H9 (cell line): Measurements from ENCODE around the gene AHI1. TPM values are rescaled to one million over a fixed set of nuclear protein-coding genes. Genes with fewer than 3 reads are reported as not detected.

Experiments used
- DNase-seq: peaks from one replicate; pipeline ENCODE4 v3.0.0-alpha.2; 2017
- H2AFZ ChIP-seq: one replicate; pipeline ENCODE4 v1.6.1; 2013; ENCODE audit warnings: mild to moderate bottlenecking, low read length, control low read depth, moderate library complexity
- H2AK5ac ChIP-seq: 2 replicates; pipeline ENCODE4 v1.6.1; 2013; ENCODE audit warnings: low read length, control low read depth, mixed read lengths; ENCODE audit not compliant: insufficient read length
- H2BK120ac ChIP-seq: one replicate; pipeline ENCODE4 v1.6.1; 2013; ENCODE audit warnings: low read depth, mild to moderate bottlenecking, low read length, control low read depth, inconsistent platforms; ENCODE audit not compliant: poor library complexity, severe bottlenecking
- H2BK12ac ChIP-seq: 2 replicates; pipeline ENCODE4 v1.6.1; 2013; ENCODE audit warnings: low read length, control low read depth, mixed read lengths, low read depth; ENCODE audit not compliant: insufficient read length
- H2BK15ac ChIP-seq: 2 replicates; pipeline ENCODE4 v1.6.1; 2013; ENCODE audit warnings: low read depth, low read length, control low read depth
- H2BK20ac ChIP-seq: one replicate; pipeline ENCODE4 v1.6.1; 2013; ENCODE audit warnings: low read depth, mild to moderate bottlenecking, low read length, control low read depth, inconsistent platforms; ENCODE audit not compliant: poor library complexity, severe bottlenecking
- H2BK5ac ChIP-seq: 2 replicates; pipeline ENCODE4 v1.6.1; 2013; ENCODE audit warnings: low read length, control low read depth, mixed read lengths; ENCODE audit not compliant: insufficient read length
- H3K14ac ChIP-seq: 2 replicates; pipeline ENCODE4 v1.6.1; 2013; ENCODE audit warnings: low read length, control low read depth; ENCODE audit not compliant: insufficient read depth
- H3K18ac ChIP-seq: 2 replicates; pipeline ENCODE4 v1.6.1; 2013; ENCODE audit warnings: low read depth, mild to moderate bottlenecking, mixed read lengths, low read length, control low read depth; ENCODE audit not compliant: insufficient read length
- H3K23ac ChIP-seq: 2 replicates; pipeline ENCODE4 v1.6.1; 2013; ENCODE audit warnings: low read length, control low read depth, mixed read lengths, low read depth; ENCODE audit not compliant: insufficient read length
- H3K23me2 ChIP-seq: 2 replicates; pipeline ENCODE4 v1.6.1; 2013; ENCODE audit warnings: low read depth, mild to moderate bottlenecking, mixed read lengths, low read length, control low read depth; ENCODE audit not compliant: insufficient read length, poor library complexity, severe bottlenecking
- H3K27ac ChIP-seq: 2 replicates; pipeline ENCODE4 v1.5.1; 2013; ENCODE audit warnings: low read length, control low read depth, mixed read lengths, low read depth; ENCODE audit not compliant: insufficient read length
- H3K27me3 ChIP-seq: 2 replicates; pipeline ENCODE4 v1.6.1; 2013; ENCODE audit warnings: low read length, control low read depth, inconsistent platforms; ENCODE audit not compliant: insufficient read depth
- H3K4ac ChIP-seq: 2 replicates; pipeline ENCODE4 v1.6.1; 2013; ENCODE audit warnings: low read depth, mild to moderate bottlenecking, control low read depth, inconsistent platforms, low read length, moderate library complexity
- H3K4me1 ChIP-seq: 2 replicates; pipeline ENCODE4 v1.6.1; 2013; ENCODE audit warnings: low read length, control low read depth, inconsistent platforms; ENCODE audit not compliant: insufficient read depth
- H3K4me2 ChIP-seq: 2 replicates; pipeline ENCODE4 v1.6.1; 2013; ENCODE audit warnings: low read length, control low read depth, mixed read lengths; ENCODE audit not compliant: insufficient read length, insufficient read depth
- H3K56ac ChIP-seq: 2 replicates; pipeline ENCODE4 v1.6.1; 2013; ENCODE audit warnings: low read depth, mild to moderate bottlenecking, mixed read lengths, low read length, control low read depth; ENCODE audit not compliant: insufficient read length
- H3K79me1 ChIP-seq: 2 replicates; pipeline ENCODE4 v1.6.1; 2013; ENCODE audit warnings: low read depth, mild to moderate bottlenecking, moderate library complexity, low read length, control low read depth, inconsistent platforms; ENCODE audit not compliant: insufficient read depth, poor library complexity, severe bottlenecking
- H3K79me2 ChIP-seq: 2 replicates; pipeline ENCODE4 v1.6.1; 2013; ENCODE audit warnings: low read length, control low read depth, inconsistent platforms; ENCODE audit not compliant: insufficient read depth
- H3K9ac ChIP-seq: 2 replicates; pipeline ENCODE4 v1.6.1; 2013; ENCODE audit warnings: low read length, control low read depth, mixed read lengths; ENCODE audit not compliant: insufficient read length; ENCODE audit errors: extremely low read depth
- H3K9me3 ChIP-seq: one replicate; pipeline ENCODE4 v1.6.1; 2013; ENCODE audit warnings: low read depth, low read length, inconsistent platforms; ENCODE audit not compliant: control insufficient read depth
- H3T11ph ChIP-seq: one replicate; pipeline ENCODE4 v1.6.1; 2013; ENCODE audit warnings: mild to moderate bottlenecking, low read length, control low read depth, inconsistent platforms
- H4K20me1 ChIP-seq: one replicate; pipeline ENCODE4 v1.6.1; 2013; ENCODE audit not compliant: control insufficient read depth, insufficient read length, insufficient read depth
- H4K5ac ChIP-seq: 2 replicates; pipeline ENCODE4 v1.6.1; 2013; ENCODE audit warnings: low read depth, mild to moderate bottlenecking, mixed read lengths, low read length, control low read depth; ENCODE audit not compliant: insufficient read length
- H4K8ac ChIP-seq: replicated peaks from 2 replicates; pipeline ENCODE4 v1.6.1; 2013; ENCODE audit warnings: low read length, control low read depth, mixed read lengths, low read depth; ENCODE audit not compliant: insufficient read length
- H4K91ac ChIP-seq: 2 replicates; pipeline ENCODE4 v1.6.1; 2013; ENCODE audit warnings: low read depth, mild to moderate bottlenecking, moderate library complexity, mixed read lengths, low read length, control low read depth; ENCODE audit not compliant: insufficient read length
- H3K27ac Mint-ChIP-seq, 3 experiments: 2 replicates in 2 of 3; 3 replicates in 1 of 3; pipeline ENCODE4 v1.8.0; 2020 to 2021; ENCODE audit warnings: mixed read lengths in 3 of 3, mild to moderate bottlenecking in 1 of 3, moderate library complexity in 1 of 3
- H3K27me3 Mint-ChIP-seq: 2 replicates; pipeline ENCODE4 v1.8.0; 2021; ENCODE audit warnings: low read depth, mild to moderate bottlenecking, moderate library complexity, mixed read lengths
- H3K36me3 Mint-ChIP-seq, 3 experiments: 2 replicates in 2 of 3; 3 replicates in 1 of 3; pipeline ENCODE4 v1.8.0; 2020 to 2021; ENCODE audit warnings: low read depth in 3 of 3, mixed read lengths in 3 of 3; ENCODE audit not compliant: insufficient read depth in 1 of 3
- H3K4me1 Mint-ChIP-seq, 2 experiments: 2 replicates each; pipeline ENCODE4 v1.8.0; 2020; ENCODE audit warnings: mixed read lengths in 2 of 2
- H3K4me3 Mint-ChIP-seq, 2 experiments: 2 replicates in 1 of 2; 3 replicates in 1 of 2; pipeline ENCODE4 v1.8.0; 2020 to 2021; ENCODE audit warnings: mild to moderate bottlenecking in 2 of 2, mixed read lengths in 2 of 2, moderate library complexity in 1 of 2
- H3K9me3 Mint-ChIP-seq, 2 experiments: 2 replicates in 1 of 2; 3 replicates in 1 of 2; pipeline ENCODE4 v1.8.0; 2020; ENCODE audit warnings: mild to moderate bottlenecking in 2 of 2, mixed read lengths in 2 of 2, moderate library complexity in 1 of 2
- WGBS: extraction: QIAGEN DNeasy Blood & Tissue Kit; methylation state at CpG from one replicate; pipeline ENCODE4 v1.1.7; 2013; ENCODE audit warnings: missing lambda C conversion rate, low lambda C conversion rate, mixed read lengths; ENCODE audit not compliant: insufficient read length; ENCODE audit errors: extremely low coverage; 5-methylcytosine and 5-hydroxymethylcytosine counted together
- total RNA-seq: library from RNA; stranded (reverse); gene quantifications from 2 replicates; pipeline ENCODE4 v1.2.1, GENCODE V29; 2021
- TF ChIP-seq, protein P1 (sequence below): fragments of 200-600 bp; sonication (generic); conservative IDR thresholded peaks from 3 replicates; pipeline ENCODE4 v1.8.0; 2021; ENCODE audit warnings: antibody characterized with exemption, mild to moderate bottlenecking

AHI1 gene
- total RNA-seq, 1 experiment from 2014 or later, result 9.9 TPM

- Mint-ChIP-seq H3K4me1 (no peaks in the 10 kb centered on the region), H3K9me3 (peaks cover 0 to 2% of the 10 kb centered on the region in 2 experiments; a peak in 1 of 5 replicates), H3K27ac (no peak overlapping the region), H3K36me3 (no peaks in the 10 kb centered on the region; a peak in 1 of 7 replicates), H3K4me3 (no peak overlapping the region), H3K27me3 (no peaks in the 10 kb centered on the region)
- Histone ChIP-seq H3K18ac (no peak overlapping the region), H3K4me2 (no peak overlapping the region), H3K79me2 (no peaks in the 10 kb centered on the region), H3K4me1 (no peaks in the 10 kb centered on the region), H3K23ac (no peak overlapping the region), H3K14ac (no peak overlapping the region), H4K20me1 (no peaks in the 10 kb centered on the region), H2BK20ac (no peak overlapping the region), H4K8ac (no peak overlapping the region), H3K4ac (no peak overlapping the region), H3K27me3 (no peaks in the 10 kb centered on the region), H3T11ph (no peak overlapping the region), H2BK5ac (no peak overlapping the region), H2AFZ (no peak overlapping the region), H3K9ac (no peak overlapping the region), H3K79me1 (no peaks in the 10 kb centered on the region), H3K27ac (no peak overlapping the region), H3K56ac (no peak overlapping the region), H2BK120ac (no peak overlapping the region), H4K5ac (no peak overlapping the region), H2BK15ac (no peak overlapping the region), H2AK5ac (no peak overlapping the region), H3K23me2 (no peaks in the 10 kb centered on the region), H2BK12ac (no peak overlapping the region), H4K91ac (no peak overlapping the region), H3K9me3 (no peaks in the 10 kb centered on the region)
- WGBS, result no CpG with 5 or more reads among the region's 3 CpGs
- TF ChIP-seq, protein P1, sequence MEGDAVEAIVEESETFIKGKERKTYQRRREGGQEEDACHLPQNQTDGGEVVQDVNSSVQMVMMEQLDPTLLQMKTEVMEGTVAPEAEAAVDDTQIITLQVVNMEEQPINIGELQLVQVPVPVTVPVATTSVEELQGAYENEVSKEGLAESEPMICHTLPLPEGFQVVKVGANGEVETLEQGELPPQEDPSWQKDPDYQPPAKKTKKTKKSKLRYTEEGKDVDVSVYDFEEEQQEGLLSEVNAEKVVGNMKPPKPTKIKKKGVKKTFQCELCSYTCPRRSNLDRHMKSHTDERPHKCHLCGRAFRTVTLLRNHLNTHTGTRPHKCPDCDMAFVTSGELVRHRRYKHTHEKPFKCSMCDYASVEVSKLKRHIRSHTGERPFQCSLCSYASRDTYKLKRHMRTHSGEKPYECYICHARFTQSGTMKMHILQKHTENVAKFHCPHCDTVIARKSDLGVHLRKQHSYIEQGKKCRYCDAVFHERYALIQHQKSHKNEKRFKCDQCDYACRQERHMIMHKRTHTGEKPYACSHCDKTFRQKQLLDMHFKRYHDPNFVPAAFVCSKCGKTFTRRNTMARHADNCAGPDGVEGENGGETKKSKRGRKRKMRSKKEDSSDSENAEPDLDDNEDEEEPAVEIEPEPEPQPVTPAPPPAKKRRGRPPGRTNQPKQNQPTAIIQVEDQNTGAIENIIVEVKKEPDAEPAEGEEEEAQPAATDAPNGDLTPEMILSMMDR, result no peak
- no peak for DNase-seq
Measured at GRCh38 chr6:135334169-135334568, 163.4 kb downstream of the AHI1 start.
